ENCODE results near the gene SPINK7. TPM values are rescaled to one million over a fixed set of nuclear protein-coding genes. Genes with fewer than 3 reads are reported as not detected.

Gene SPINK7
- total RNA-seq, 1 donor from 2014 or later, result 13.7 TPM

- Histone ChIP-seq H3K4me3 (ENCODE audit: low read depth, low read length) (no peak overlapping the region), H3K27me3 (ENCODE audit: control insufficient read depth, insufficient read depth, low read length) (no peaks in the 10 kb centered on the region), H3K36me3 (ENCODE audit: control insufficient read depth, insufficient read depth, low read length) (no peaks in the 10 kb centered on the region)
- DNase-seq (ENCODE audit: low read depth), result no peak
- no peak for TF ChIP-seq CTCF (IDR thresholded peaks at IDR 0.05; ENCODE audit: insufficient read depth, low read length, severe bottlenecking)
- FAIRE-seq, result no peak
Observed at GRCh38 chr5:148342371-148343045, 30.3 kb downstream of the SPINK7 start.

DNA sequence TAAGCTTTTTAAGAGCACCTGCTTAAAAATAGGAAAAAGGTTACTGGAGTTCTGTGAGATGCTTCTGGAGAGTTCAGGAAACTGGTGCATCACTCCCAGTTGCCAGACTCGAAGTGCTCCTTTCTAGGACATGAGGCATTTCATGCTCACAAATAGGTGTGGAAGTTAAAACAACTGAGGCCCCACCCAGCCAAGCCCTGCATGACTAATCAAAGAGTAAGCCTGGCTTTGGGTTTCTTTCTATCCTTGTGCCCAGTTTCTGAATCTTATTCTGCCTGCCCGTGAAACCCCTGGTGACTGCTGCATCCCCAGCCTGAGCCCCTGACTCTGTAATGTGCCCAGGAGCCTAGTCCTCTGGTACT is 30.8 kb downstream of the SPINK7 start:
- Histone ChIP-seq H3K36me3 (ENCODE audit: control insufficient read depth, insufficient read depth, low read length) (no peaks in the 10 kb centered on the region), H3K27me3 (ENCODE audit: control insufficient read depth, insufficient read depth, low read length) (no peaks in the 10 kb centered on the region), H3K4me3 (ENCODE audit: low read depth, low read length) (no peak overlapping the region)
- no peak for FAIRE-seq
- DNase-seq (ENCODE audit: low read depth), result peak; percentile 88
- TF ChIP-seq CTCF (IDR thresholded peaks at IDR 0.05; ENCODE audit: insufficient read depth, low read length, severe bottlenecking), result no peak

DNA sequence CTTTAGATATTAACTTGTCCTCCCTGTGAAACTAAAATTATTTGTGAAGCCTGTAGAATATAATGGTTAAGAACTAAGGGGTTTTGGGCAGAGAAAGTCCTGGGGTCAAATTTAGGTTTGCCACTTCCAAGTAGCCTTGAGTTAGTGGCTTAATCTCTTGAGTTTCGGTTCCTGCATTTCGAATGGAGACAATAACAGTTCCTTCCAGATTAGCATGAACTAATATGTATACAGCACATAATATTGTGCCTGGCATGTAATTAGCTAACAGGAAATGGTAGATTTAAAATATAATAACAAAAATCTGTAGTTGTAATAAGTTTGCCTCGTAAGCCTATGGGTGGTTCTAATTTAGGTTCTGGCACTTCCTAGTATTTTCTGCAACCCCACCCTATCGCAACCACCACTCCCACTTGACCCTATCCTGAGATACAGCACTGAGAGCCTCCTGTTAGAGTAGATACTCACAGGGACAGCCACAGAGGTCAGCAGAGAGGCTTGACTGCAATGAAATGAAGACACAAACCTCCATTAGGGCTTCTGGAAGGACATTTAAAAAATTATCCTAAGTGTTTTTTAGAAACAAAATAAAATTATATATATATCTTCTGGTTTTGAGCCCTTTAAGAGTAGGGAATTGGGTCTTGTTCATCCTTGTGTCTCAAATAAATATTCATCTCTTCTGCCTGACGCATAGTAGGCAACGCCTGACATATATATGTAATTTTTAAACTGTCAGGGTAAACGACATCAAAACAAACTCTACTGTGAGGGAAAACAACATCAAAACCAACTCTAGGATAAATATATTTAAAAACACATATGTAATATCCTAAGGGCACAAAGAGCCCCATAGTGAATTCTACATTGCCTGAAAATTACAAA is 31.6 kb downstream of the SPINK7 start:
- FAIRE-seq (no peak), DNase-seq (ENCODE audit: low read depth) (no peak)
- no peak overlapping the region for H3K4me3 ChIP-seq (ENCODE audit: low read depth, low read length)

DNA sequence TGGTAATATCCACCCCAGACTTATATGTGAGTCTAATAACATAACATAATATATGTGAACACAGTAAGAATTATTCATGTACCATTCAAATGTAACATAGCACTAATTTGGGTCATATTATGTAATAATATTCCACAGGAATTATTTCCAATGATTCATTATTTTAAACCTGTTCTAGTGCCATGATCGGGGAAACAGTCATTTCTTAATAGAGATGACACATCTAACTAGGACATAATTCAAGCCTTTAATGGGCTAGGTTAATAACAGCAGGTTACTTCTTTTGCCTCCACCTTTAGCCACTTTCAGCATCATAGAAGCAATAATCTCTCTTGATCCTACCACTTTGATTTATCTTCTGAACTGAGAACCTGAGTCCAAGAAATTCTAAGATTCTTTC is 35.5 kb downstream of the SPINK7 start:
- no peak for TF ChIP-seq CTCF (IDR thresholded peaks at IDR 0.05; ENCODE audit: insufficient read depth, low read length, severe bottlenecking)
- no peaks in the 10 kb centered on the region for H3K27me3 ChIP-seq (ENCODE audit: control insufficient read depth, insufficient read depth, low read length)
- no peak overlapping the region for H3K4me3 ChIP-seq (ENCODE audit: low read depth, low read length)
- peak; percentile 62 for DNase-seq (ENCODE audit: low read depth)
- H3K36me3 ChIP-seq (ENCODE audit: control insufficient read depth, insufficient read depth, low read length), result no peaks in the 10 kb centered on the region
- no peak for FAIRE-seq

More for the DNA sequence above, 31.6 kb downstream of the SPINK7 start:
- Histone ChIP-seq H3K27me3 (ENCODE audit: control insufficient read depth, insufficient read depth, low read length) (no peaks in the 10 kb centered on the region), H3K36me3 (ENCODE audit: control insufficient read depth, insufficient read depth, low read length) (no peaks in the 10 kb centered on the region)
- no peak for TF ChIP-seq CTCF (IDR thresholded peaks at IDR 0.05; ENCODE audit: insufficient read depth, low read length, severe bottlenecking)

DNA sequence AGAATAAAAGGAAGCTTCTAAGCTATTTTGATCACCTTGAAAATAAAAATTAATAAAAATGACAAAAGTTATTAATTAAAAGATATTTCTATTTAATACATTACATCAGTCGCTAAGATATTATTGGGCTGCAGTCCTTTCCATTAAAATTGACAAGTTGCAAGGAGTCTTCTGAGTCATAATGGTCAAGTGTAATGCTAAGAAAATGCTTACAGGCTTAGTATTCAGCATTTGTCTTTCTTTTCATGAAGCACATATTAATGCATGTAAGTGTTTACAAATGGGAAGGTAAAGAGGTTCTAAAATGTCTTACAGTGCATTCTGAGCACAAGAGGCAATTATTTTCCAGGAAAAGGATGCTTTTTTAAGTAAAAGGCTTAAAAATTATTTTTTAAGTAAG is 40.5 kb downstream of the SPINK7 start:
- DNase-seq (ENCODE audit: low read depth), result peak; percentile 51
- Histone ChIP-seq H3K36me3 (ENCODE audit: control insufficient read depth, insufficient read depth, low read length) (no peaks in the 10 kb centered on the region), H3K27me3 (ENCODE audit: control insufficient read depth, insufficient read depth, low read length) (no peaks in the 10 kb centered on the region), H3K4me3 (ENCODE audit: low read depth, low read length) (no peak overlapping the region)
- FAIRE-seq, result no peak
- TF ChIP-seq CTCF (IDR thresholded peaks at IDR 0.05; ENCODE audit: insufficient read depth, low read length, severe bottlenecking), result no peak
